CD14-positive monocyte (primary cell): ENCODE results near the gene ARHGAP45. TPM values are rescaled to one million over a fixed set of nuclear protein-coding genes. Genes with fewer than 3 reads are reported as not detected.

ENCODE experiments used
- DNase-seq, 3 donors: peaks; one replicate each; pipeline ENCODE4 v3.0.0-alpha.2; 2011 to 2022
- H2AFZ ChIP-seq: 2 replicates; pipeline ENCODE4 v1.6.0; 2012; ENCODE audit warnings: mild to moderate bottlenecking, low read depth, low read length, inconsistent platforms; ENCODE audit not compliant: insufficient read depth, poor library complexity, severe bottlenecking
- H3K27ac ChIP-seq, 2 donors: 1 replicate in 1 of 2; 2 replicates in 1 of 2; pipeline ENCODE4 v1.5.1; 2012 to 2013; ENCODE audit warnings: low read length in 2 of 2, control low read depth in 1 of 2, inconsistent platforms in 1 of 2, low read depth in 1 of 2, mild to moderate bottlenecking in 1 of 2
- H3K27me3 ChIP-seq, 2 donors: one replicate each; pipeline versions ENCODE4 v1.6.0 to v1.6.1; 2011 to 2013; ENCODE audit warnings: low read length in 2 of 2; ENCODE audit not compliant: control insufficient read depth in 2 of 2, insufficient read depth in 2 of 2
- H3K36me3 ChIP-seq, 2 donors: replicated peaks in 1 of 2; 1 replicate in 1 of 2; 2 replicates in 1 of 2; pipeline versions ENCODE4 v1.5.1 to v1.6.1; 2012 to 2013; ENCODE audit warnings: low read length in 2 of 2, control low read depth in 1 of 2, inconsistent platforms in 1 of 2, mild to moderate bottlenecking in 1 of 2; ENCODE audit not compliant: insufficient read depth in 2 of 2, control insufficient read depth in 1 of 2
- H3K4me1 ChIP-seq, 2 donors: 1 replicate in 1 of 2; 2 replicates in 1 of 2; pipeline versions ENCODE4 v1.5.1 to v1.6.1; 2012 to 2013; ENCODE audit warnings: low read length in 2 of 2, control low read depth in 1 of 2, inconsistent platforms in 1 of 2, mild to moderate bottlenecking in 1 of 2, moderate library complexity in 1 of 2; ENCODE audit not compliant: insufficient read depth in 2 of 2, control insufficient read depth in 1 of 2
- H3K4me2 ChIP-seq: replicated peaks from 2 replicates; pipeline ENCODE3; 2012; ENCODE audit warnings: low read length, moderate library complexity, mild to moderate bottlenecking; ENCODE audit not compliant: poor library complexity, severe bottlenecking; ENCODE audit errors: extremely low read depth
- H3K4me3 ChIP-seq, 3 experiments: fragments of 200-600 bp in 1 of 3; sonication (generic) in 1 of 3; replicated peaks in 1 of 3; 1 replicate in 2 of 3; 2 replicates in 1 of 3; pipeline ENCODE4 v1.5.1; 2011 to 2013; ENCODE audit warnings: low read length in 3 of 3, mild to moderate bottlenecking in 3 of 3, control low read depth in 2 of 3, low read depth in 2 of 3, inconsistent platforms in 1 of 3, moderate library complexity in 1 of 3
- H3K79me2 ChIP-seq: 2 replicates; pipeline ENCODE4 v1.6.0; 2012; ENCODE audit warnings: mild to moderate bottlenecking, control low read depth, inconsistent platforms, low read length, moderate library complexity; ENCODE audit not compliant: insufficient read depth
- H3K9ac ChIP-seq: 2 replicates; pipeline ENCODE4 v1.6.0; 2017; ENCODE audit warnings: low read length, mild to moderate bottlenecking; ENCODE audit not compliant: insufficient read depth, poor library complexity, severe bottlenecking
- H3K9me3 ChIP-seq, 2 donors: replicated peaks in 1 of 2; 1 replicate in 1 of 2; 2 replicates in 1 of 2; pipeline versions ENCODE4 v1.5.1 to v1.6.1; 2012 to 2013; ENCODE audit warnings: low read length in 2 of 2, control low read depth in 1 of 2; ENCODE audit not compliant: control insufficient read depth in 1 of 2, insufficient read depth in 1 of 2
- H4K20me1 ChIP-seq: 2 replicates; pipeline ENCODE4 v1.6.0; 2012; ENCODE audit warnings: mild to moderate bottlenecking, low read length, control low read depth, moderate library complexity; ENCODE audit not compliant: insufficient read depth
- H3K27ac Mint-ChIP-seq, 7 donors: one replicate each; pipeline ENCODE4 v1.8.0; 2020; ENCODE audit warnings: mild to moderate bottlenecking in 7 of 7, mixed read lengths in 7 of 7, moderate library complexity in 6 of 7, inconsistent platforms in 2 of 7
- H3K27me3 Mint-ChIP-seq, 3 donors: one replicate each; pipeline ENCODE4 v1.8.0; 2021 to 2022; ENCODE audit warnings: low read depth in 3 of 3, mild to moderate bottlenecking in 3 of 3, mixed read lengths in 3 of 3, moderate library complexity in 3 of 3, inconsistent platforms in 1 of 3
- H3K36me3 Mint-ChIP-seq, 2 donors: one replicate each; pipeline ENCODE4 v1.8.0; 2020; ENCODE audit warnings: mixed read lengths in 2 of 2, inconsistent platforms in 1 of 2, mild to moderate bottlenecking in 1 of 2
- H3K4me1 Mint-ChIP-seq: one replicate; pipeline ENCODE4 v1.8.0; 2020; ENCODE audit warnings: mild to moderate bottlenecking, mixed read lengths
- H3K4me3 Mint-ChIP-seq, 2 donors: one replicate each; pipeline ENCODE4 v1.8.0; 2020; ENCODE audit warnings: mild to moderate bottlenecking in 2 of 2, mixed read lengths in 2 of 2, moderate library complexity in 1 of 2
- H3K9me3 Mint-ChIP-seq, 7 donors: one replicate each; pipeline ENCODE4 v1.8.0; 2020 to 2022; ENCODE audit warnings: mixed read lengths in 7 of 7, mild to moderate bottlenecking in 6 of 7, moderate library complexity in 6 of 7, inconsistent platforms in 2 of 7
- WGBS: methylation state at CpG from one replicate; pipeline ENCODE4 v1.1.5; 2013; ENCODE audit warnings: missing lambda C conversion rate; ENCODE audit not compliant: insufficient coverage; 5-methylcytosine and 5-hydroxymethylcytosine counted together
- intact Hi-C, 2 donors: fragments of 100-400 bp; cut with micrococcal nuclease; formaldehyde crosslinking; loops; one replicate each; pipeline versions ENCODE4 v1.15.0 to v1.15.1; 2023
- polyA plus RNA-seq, 3 donors: library from polyadenylated mRNA; depleted of rRNA in 1 of 3; unstranded in 2 of 3; stranded (reverse) in 1 of 3; fragments of 300-500 nt in 2 of 3; fragments of >200 nt in 1 of 3; fragmentation: Illumina TruSeq in 2 of 3; gene quantifications; 1 replicate in 2 of 3; 2 replicates in 1 of 3; pipeline ENCODE4 v1.2.3, GENCODE V29; 2012 to 2021
- TF ChIP-seq, protein P1 (sequence below): fragments of 200-600 bp; IDR thresholded peaks from one replicate; pipeline ENCODE4 v1.8.0; 2022; ENCODE audit warnings: antibody characterized with exemption, mild to moderate bottlenecking

ARHGAP45 gene
- polyA plus RNA-seq, 3 donors: 108 to 308 (median 137) TPM

DNA sequence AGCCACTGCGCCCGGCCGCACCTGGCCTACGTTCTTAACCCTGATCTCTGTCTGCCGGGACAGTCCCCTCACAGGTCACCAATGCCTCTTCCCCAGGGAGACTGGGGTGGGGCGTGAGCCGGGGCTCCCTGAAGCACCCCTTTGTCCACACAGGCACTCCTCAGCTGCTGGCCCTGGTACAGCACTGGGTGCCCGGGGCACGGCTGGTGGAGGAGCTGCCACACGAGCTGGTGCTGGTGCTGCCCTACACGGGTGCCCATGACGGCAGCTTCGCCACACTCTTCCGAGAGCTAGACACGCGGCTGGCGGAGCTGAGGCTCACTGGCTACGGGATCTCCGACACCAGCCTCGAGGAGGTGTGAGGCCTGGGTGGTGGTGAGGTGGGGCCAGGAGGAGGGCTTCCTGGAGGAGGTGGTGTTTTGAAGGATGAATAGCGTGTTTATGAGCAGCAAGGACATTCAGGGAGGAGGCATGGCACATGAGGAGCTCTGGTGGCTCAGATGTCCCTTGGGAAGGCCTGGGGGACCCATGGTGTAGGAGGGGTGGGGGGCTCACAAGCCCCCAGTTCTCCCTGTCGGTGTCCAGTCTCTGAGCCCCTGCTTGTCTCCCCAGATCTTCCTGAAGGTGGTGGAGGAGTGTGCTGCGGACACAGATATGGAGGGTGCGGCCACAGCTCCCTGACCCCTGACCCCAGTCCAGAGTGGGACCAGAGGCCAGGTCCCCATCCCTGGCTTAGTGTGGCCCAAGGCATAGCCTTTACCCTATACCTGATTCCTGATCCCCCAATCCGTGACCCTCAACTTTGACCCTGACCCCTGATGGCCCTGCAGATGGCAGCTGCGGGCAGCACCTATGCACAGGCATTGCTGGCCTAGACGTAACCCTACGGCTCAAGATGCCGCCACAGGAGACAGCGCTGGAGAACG lies 13.5 kb upstream of the ARHGAP45 start:
- TF ChIP-seq, protein P1, sequence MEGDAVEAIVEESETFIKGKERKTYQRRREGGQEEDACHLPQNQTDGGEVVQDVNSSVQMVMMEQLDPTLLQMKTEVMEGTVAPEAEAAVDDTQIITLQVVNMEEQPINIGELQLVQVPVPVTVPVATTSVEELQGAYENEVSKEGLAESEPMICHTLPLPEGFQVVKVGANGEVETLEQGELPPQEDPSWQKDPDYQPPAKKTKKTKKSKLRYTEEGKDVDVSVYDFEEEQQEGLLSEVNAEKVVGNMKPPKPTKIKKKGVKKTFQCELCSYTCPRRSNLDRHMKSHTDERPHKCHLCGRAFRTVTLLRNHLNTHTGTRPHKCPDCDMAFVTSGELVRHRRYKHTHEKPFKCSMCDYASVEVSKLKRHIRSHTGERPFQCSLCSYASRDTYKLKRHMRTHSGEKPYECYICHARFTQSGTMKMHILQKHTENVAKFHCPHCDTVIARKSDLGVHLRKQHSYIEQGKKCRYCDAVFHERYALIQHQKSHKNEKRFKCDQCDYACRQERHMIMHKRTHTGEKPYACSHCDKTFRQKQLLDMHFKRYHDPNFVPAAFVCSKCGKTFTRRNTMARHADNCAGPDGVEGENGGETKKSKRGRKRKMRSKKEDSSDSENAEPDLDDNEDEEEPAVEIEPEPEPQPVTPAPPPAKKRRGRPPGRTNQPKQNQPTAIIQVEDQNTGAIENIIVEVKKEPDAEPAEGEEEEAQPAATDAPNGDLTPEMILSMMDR: no peak
- H3K4me3 ChIP-seq: no peak overlapping the region
- no peaks in the 10 kb centered on the region for H3K4me1 ChIP-seq
- no peak for DNase-seq
- 94% methylated on average over 30 of the region's 31 CpGs for WGBS
- Mint-ChIP-seq H3K4me3 (no peak overlapping the region), H3K27ac (peak overlapping the region in 1 of 7 donors; percentile 11), H3K36me3 (peaks cover 53 to 63% of the 10 kb centered on the region in 2 donors), H3K4me1 (peaks cover 3% of the 10 kb centered on the region), H3K27me3 (peaks cover 0 to 9% (median 0%) of the 10 kb centered on the region in 3 donors), H3K9me3 (peaks cover 17 to 33% (median 24%) of the 10 kb centered on the region in 7 donors)
- intact Hi-C loops: no loop called here
- H3K79me2 ChIP-seq: no peaks in the 10 kb centered on the region
- H3K4me2 ChIP-seq: no peak overlapping the region
- H3K36me3 ChIP-seq: peaks cover 48 to 73% of the 10 kb centered on the region in 2 donors
- no peak overlapping the region for H2AFZ ChIP-seq
- H3K9me3 ChIP-seq: peaks cover 20 to 21% of the 10 kb centered on the region in 2 donors
- H3K9ac ChIP-seq: no peak overlapping the region
- peaks cover 15% of the 10 kb centered on the region for H4K20me1 ChIP-seq
- H3K27me3 ChIP-seq: no peaks in the 10 kb centered on the region
- no peak overlapping the region for H3K27ac ChIP-seq

DNA sequence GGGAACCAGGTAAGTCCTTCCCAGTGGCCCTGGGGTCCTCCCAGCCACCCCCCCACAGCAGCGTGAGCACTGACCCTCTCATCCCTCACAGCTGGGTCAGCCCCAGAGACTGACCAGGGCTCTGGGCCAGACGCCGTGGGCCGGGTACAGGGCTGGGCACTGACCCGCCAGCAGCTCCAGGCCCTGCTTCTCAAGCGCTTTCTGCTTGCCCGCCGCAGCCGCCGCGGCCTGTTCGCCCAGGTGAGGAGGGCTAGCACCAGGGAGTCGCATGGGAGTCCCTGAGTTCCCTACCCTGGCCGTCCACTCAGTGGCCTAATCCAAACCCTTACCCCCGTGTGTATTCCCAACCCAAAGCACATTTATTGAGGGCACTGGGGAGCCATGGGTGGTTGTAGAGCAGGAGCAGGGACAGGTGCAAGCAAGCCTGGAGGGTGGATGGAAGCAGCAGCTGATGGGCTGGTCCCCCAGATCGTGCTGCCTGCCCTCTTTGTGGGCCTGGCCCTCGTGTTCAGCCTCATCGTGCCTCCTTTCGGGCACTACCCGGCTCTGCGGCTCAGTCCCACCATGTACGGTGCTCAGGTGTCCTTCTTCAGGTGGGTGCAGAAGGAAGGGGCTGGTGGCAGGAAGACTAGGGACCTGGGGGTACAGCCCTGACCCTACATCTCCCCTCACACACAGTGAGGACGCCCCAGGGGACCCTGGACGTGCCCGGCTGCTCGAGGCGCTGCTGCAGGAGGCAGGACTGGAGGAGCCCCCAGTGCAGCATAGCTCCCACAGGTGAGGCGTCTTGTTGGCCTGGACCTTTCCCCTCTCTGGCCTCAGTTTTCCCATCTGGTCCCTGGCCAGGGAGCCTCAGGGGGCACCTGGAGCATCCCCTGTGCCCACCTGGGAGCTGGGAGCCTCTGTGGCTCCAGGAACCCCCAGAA lies 12.6 kb upstream of the ARHGAP45 start:
- H3K27ac ChIP-seq: no peak overlapping the region
- peaks cover 56 to 63% of the 10 kb centered on the region in 2 donors for H3K36me3 Mint-ChIP-seq
- peaks cover 17 to 34% (median 28%) of the 10 kb centered on the region in 7 donors for H3K9me3 Mint-ChIP-seq
- DNase-seq: no peak
- H3K27me3 ChIP-seq: no peaks in the 10 kb centered on the region
- H3K36me3 ChIP-seq: peaks cover 52 to 72% of the 10 kb centered on the region in 2 donors
- TF ChIP-seq, protein P1: no peak
- H3K4me1 ChIP-seq: no peaks in the 10 kb centered on the region
- H3K4me2 ChIP-seq: no peak overlapping the region
- H3K9ac ChIP-seq: no peak overlapping the region
- peaks cover 21 to 25% of the 10 kb centered on the region in 2 donors for H3K9me3 ChIP-seq
- H3K4me3 Mint-ChIP-seq: no peak overlapping the region
- H3K79me2 ChIP-seq: no peaks in the 10 kb centered on the region
- no peak overlapping the region for H2AFZ ChIP-seq
- intact Hi-C loops: no loop called here
- peaks cover 0 to 9% (median 0%) of the 10 kb centered on the region in 3 donors for H3K27me3 Mint-ChIP-seq
- peaks cover 10% of the 10 kb centered on the region for H4K20me1 ChIP-seq
- H3K4me1 Mint-ChIP-seq: peaks cover 3% of the 10 kb centered on the region
- H3K4me3 ChIP-seq: no peak overlapping the region
- peak overlapping the region in 1 of 7 donors; percentile 30 for H3K27ac Mint-ChIP-seq
- 94% methylated on average over 13 of the region's 28 CpGs for WGBS
